Activated CD4-positive, alpha-beta memory T cell treated with anti-CD3 and anti-CD28 coated beads for 36 hours (primary cell): Measurements from ENCODE around the gene BARHL2. TPM values are rescaled to one million over a fixed set of nuclear protein-coding genes. Genes with fewer than 3 reads are reported as not detected.

Experiments
- CTCF ChIA-PET: fragments of 350-600 bp; sonication (Branson Sonifier 250); formaldehyde crosslinking; loops from one replicate; lab custom pipeline; 2021; ENCODE audit warnings: antibody characterized with exemption, inconsistent platforms; lab: Charles Lee
- POLR2A ChIA-PET: fragments of 350-600 bp; sonication (Branson Sonifier 250); formaldehyde crosslinking; loops from one replicate; lab custom pipeline; 2021; ENCODE audit warnings: antibody characterized with exemption; lab: Charles Lee
- DNase-seq: peaks from one replicate; pipeline ENCODE4 v3.0.0-alpha.2; 2020
- H3K27ac Mint-ChIP-seq: one replicate; pipeline ENCODE4 v1.8.0; 2021; ENCODE audit warnings: mixed read lengths
- H3K27me3 Mint-ChIP-seq: one replicate; pipeline ENCODE4 v1.8.0; 2021; ENCODE audit warnings: mixed read lengths
- H3K36me3 Mint-ChIP-seq: one replicate; pipeline ENCODE4 v1.8.0; 2021; ENCODE audit warnings: mixed read lengths
- H3K4me1 Mint-ChIP-seq: one replicate; pipeline ENCODE4 v1.8.0; 2021; ENCODE audit warnings: low read depth, mixed read lengths
- H3K4me3 Mint-ChIP-seq: one replicate; pipeline ENCODE4 v1.8.0; 2021; ENCODE audit warnings: mild to moderate bottlenecking, mixed read lengths
- H3K9me3 Mint-ChIP-seq: one replicate; pipeline ENCODE4 v1.8.0; 2021; ENCODE audit warnings: mixed read lengths
- intact Hi-C: fragments of 100-400 bp; cut with micrococcal nuclease; formaldehyde crosslinking; loops from one replicate; pipeline ENCODE4 v1.15.1; 2023
- total RNA-seq, 2 experiments: library from RNA; stranded (reverse); gene quantifications; one replicate each; pipeline ENCODE4 v1.2.3, GENCODE V29; 2021

Gene BARHL2
- not detected for total RNA-seq

DNA sequence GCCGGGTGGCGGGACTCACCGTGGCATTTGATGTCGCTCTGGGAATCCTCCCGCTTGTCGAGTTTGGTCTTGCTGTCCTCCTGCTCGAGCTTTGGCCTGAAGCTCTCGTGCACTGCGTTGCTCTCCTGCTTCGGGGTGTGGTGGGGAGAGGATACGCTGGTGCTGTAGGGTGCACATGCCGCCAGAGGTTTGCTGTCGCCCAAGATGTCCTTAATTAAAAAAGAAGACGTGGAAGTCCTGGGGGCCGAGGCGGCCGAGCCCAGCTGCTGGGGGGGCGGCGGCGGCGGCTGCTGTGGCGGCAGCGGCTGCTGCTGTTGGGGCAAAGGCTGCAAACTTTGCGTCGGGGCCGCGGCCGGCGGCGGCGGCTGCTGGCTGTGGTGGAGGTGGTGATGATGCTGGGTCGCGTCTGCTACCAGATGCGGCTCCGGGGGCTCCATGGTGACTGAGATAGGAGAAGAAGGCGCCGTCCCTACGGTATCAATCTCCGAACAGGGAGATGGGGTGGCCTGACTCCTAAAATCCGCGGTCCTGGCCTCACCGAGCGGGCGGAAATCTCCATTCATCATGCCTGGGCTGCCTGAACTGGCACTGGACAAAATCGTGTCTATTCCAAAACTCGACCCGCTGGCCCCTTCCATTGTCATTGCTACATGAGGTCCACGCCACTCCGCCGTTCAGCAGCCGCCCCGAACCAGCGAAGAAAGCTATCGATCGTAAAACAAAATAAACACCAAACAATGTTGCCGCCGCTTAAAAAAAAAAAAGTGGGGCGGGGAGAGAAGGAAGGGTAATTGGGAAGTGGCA is at the start of gene BARHL2:
BARHL2 (minus strand) TSS at position 751 of the 804 bp plus-strand sequence; CDS start at position 644, 107 bp downstream.
- H3K9me3 Mint-ChIP-seq, result peaks cover 13% of the 10 kb centered on the region
- no peak for DNase-seq
- H3K27ac Mint-ChIP-seq, result peak within 1 kb of the TSS; percentile 65
- peak within 1 kb of the TSS; percentile 55 for H3K4me3 Mint-ChIP-seq
- ChIA-PET CTCF (no interaction called here), POLR2A (interaction anchor here (0.9 kb wide), 1 partner anchor 9 kb away, joined by 3 read pairs; no protein-coding TSS in a partner anchor)
- H3K4me1 Mint-ChIP-seq, result peaks cover 22% of the 10 kb centered on the region
- H3K27me3 Mint-ChIP-seq, result peaks cover 86% of the 10 kb centered on the region
- peaks cover 30% of the 10 kb centered on the region for H3K36me3 Mint-ChIP-seq
- intact Hi-C loops, result no loop called here

DNA sequence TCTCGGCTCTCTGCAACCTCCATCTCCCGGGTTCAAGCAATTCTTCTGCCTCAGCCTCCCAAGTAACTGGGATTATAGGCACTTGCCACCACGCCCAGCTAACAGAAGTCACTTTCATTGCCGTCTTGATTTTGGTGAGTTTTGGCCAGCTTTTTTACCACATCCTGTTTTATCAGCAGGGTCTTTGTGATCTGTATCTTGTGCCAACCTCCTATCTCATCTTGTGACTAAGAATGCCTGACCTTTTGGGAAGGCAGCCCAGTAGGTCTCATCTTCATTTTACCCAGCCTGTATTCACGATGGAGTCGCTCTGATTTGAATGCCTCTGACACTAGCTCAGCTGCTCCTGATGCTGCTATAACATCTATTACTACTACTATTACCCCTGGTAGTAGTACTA is 46.8 kb upstream of the BARHL2 start:
- H3K9me3 Mint-ChIP-seq, result no peaks in the 10 kb centered on the region
- POLR2A ChIA-PET, result no interaction called here
- DNase-seq, result no peak
- H3K4me3 Mint-ChIP-seq, result no peak overlapping the region
- intact Hi-C loops, result no loop called here
- H3K27me3 Mint-ChIP-seq, result peaks cover 36% of the 10 kb centered on the region
- H3K36me3 Mint-ChIP-seq, result no peaks in the 10 kb centered on the region
- CTCF ChIA-PET, result no interaction called here
- no peaks in the 10 kb centered on the region for H3K4me1 Mint-ChIP-seq
- no peak overlapping the region for H3K27ac Mint-ChIP-seq

DNA sequence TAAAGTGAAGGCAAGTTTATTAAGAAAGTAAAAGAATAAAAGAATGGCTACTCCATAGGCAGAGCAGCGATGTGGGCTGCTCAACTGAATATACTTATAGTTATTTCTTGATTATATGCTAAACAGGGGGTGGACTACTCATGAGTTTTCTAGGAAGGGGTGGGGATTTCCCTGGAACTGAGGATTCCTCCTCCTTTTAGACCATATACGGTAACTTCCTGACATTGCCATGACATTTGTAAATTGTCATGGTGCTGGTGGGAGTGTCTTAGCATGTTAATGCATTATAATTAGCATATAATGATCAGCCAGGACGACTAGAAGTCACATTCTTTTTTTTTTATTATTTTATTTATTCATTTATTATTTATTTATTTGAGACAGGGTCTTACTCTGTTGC is 46.4 kb upstream of the BARHL2 start:
- POLR2A ChIA-PET, result no interaction called here
- Mint-ChIP-seq H3K27me3 (peaks cover 38% of the 10 kb centered on the region), H3K9me3 (no peaks in the 10 kb centered on the region), H3K4me1 (no peaks in the 10 kb centered on the region), H3K4me3 (no peak overlapping the region), H3K27ac (no peak overlapping the region), H3K36me3 (no peaks in the 10 kb centered on the region)
- no peak for DNase-seq
- CTCF ChIA-PET, result no interaction called here
- intact Hi-C loops, result no loop called here

DNA sequence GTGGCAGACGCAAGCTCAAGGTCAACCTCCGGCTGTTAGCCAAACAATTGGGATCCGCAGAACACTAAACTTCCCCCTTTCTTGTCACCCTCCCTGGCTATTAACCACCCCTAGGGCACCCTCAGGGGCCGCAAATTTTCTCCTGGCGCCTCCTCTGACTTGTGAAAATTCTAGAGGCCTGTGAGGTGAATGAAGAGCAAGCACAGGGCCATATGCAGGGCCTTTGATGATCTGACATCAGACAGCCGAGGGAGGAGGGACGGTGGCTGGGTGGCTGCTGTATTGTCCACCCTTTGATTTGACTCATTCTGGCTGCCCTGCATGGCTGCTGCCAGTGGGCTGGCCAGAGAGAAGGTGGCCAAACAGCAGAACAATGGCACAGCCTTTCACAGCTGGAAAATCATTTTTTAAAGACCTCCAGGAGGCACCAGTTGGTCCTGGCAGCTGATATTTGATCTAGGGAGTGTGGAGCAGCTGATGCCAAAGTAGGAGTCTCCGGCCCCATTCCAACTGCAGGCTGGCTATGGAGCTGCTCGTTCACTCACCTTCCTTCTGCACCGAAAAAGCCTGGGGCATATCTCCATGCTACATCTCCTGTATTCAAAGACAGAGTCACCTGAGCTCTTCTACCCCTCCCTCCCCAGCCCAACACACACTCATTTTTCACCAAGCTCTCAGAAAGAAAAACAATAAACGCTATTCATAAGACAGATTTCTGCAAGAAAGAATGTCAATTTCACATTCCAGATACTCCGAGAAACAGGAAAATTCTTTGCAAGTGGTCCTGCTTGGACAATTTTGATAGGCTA is 44.9 kb upstream of the BARHL2 start:
- peaks cover 38% of the 10 kb centered on the region for H3K27me3 Mint-ChIP-seq
- DNase-seq, result no peak
- intact Hi-C loops, result no loop called here
- H3K4me1 Mint-ChIP-seq, result no peaks in the 10 kb centered on the region
- H3K36me3 Mint-ChIP-seq, result no peaks in the 10 kb centered on the region
- ChIA-PET CTCF (no interaction called here), POLR2A (no interaction called here)
- H3K27ac Mint-ChIP-seq, result no peak overlapping the region
- no peaks in the 10 kb centered on the region for H3K9me3 Mint-ChIP-seq
- H3K4me3 Mint-ChIP-seq, result no peak overlapping the region

DNA sequence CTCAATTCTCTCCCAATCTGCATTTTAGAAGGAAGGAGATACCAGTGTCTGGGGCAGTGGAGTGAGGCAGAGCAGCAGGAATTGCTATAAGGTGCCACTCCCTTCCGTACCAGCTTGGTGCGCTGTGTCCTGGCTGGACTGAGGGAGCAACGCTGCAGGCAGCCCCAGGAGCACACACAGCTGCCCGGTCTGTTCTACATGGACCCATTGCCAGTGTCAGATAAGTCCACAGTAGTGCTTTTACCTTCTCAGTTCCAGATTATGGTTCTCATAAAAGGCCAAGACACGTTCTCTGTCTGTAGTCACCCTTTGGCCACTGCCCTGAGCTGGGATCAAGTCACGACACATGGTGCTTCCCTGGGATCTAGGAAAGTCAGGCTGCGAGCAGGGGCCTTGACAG is 44.1 kb upstream of the BARHL2 start:
- no peaks in the 10 kb centered on the region for H3K36me3 Mint-ChIP-seq
- no peaks in the 10 kb centered on the region for H3K9me3 Mint-ChIP-seq

DNA sequence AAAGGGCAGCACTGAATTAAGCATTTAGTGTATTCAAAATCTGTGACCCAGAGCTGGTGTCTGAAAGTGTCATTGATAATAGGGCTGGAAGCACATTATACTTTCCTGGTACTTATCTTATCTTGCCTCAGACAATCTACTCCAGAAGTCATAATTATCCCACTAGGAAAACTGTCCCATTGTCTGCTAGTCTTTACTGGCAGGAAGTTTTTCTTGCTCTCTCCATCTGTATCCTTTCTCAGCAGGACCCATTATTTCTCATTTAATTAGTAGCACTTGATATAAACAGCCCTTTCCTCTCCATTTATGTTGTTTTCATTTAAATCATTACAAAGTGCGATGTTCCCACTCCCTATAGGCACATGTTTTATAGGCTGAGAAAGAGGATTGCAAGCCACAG is 36.5 kb upstream of the BARHL2 start:
- Mint-ChIP-seq H3K27me3 (peaks cover 16% of the 10 kb centered on the region), H3K4me1 (no peaks in the 10 kb centered on the region), H3K4me3 (no peak overlapping the region), H3K27ac (no peak overlapping the region), H3K9me3 (no peaks in the 10 kb centered on the region), H3K36me3 (no peaks in the 10 kb centered on the region)
- CTCF ChIA-PET, result no interaction called here
- POLR2A ChIA-PET, result no interaction called here
- intact Hi-C loops, result no loop called here
- no peak for DNase-seq

More for the DNA sequence above, 44.1 kb upstream of the BARHL2 start:
- Mint-ChIP-seq H3K4me3 (no peak overlapping the region), H3K27me3 (peaks cover 38% of the 10 kb centered on the region), H3K27ac (no peak overlapping the region), H3K4me1 (no peaks in the 10 kb centered on the region)
- ChIA-PET POLR2A (no interaction called here), CTCF (no interaction called here)
- DNase-seq, result no peak
- intact Hi-C loops, result no loop called here

DNA sequence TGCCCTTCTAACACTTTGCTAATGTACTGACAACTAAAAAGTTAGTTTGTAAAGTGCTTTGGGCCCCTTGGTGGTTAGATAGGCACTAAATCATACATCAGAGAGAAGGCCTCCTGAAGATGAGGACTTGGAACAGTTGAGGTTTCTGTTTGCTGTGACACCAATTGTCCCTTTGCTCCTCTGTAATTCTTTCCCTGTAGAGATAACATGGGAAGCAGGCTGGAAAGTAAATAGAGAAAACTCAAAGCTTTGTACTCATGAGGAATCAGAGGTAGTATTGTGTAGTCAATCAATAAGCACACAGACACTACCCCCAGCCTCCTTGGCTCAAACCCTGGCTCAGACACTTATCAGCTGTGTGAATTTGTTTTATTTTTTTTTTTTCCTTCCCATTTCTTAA is 31.6 kb upstream of the BARHL2 start:
- intact Hi-C loops, result no loop called here
- CTCF ChIA-PET, result no interaction called here
- Mint-ChIP-seq H3K4me3 (no peak overlapping the region), H3K36me3 (no peaks in the 10 kb centered on the region), H3K9me3 (no peaks in the 10 kb centered on the region), H3K27ac (no peak overlapping the region), H3K27me3 (peaks cover 11% of the 10 kb centered on the region), H3K4me1 (no peaks in the 10 kb centered on the region)
- DNase-seq, result no peak
- POLR2A ChIA-PET, result no interaction called here

DNA sequence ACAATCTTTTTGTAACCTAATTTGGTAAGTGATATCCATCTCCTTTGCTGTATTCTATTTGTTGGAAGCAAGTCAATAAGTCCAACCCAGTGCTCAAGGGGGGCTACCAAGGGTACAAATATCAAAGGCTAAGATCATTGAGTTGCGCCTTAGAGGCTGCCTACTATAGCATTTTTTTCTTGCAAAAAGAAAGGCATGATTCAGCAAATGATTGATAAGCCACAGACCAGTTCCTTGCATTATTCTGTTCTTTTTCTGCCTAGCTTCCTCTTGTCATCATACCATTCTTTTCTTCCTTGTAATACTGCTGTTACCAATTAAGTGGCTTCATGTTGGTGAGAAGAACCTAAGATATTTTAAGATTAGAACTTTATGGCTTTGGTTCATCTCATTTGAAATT is 29.8 kb upstream of the BARHL2 start:
- intact Hi-C loops, result no loop called here
- H3K9me3 Mint-ChIP-seq, result no peaks in the 10 kb centered on the region
- H3K27me3 Mint-ChIP-seq, result peaks cover 9% of the 10 kb centered on the region
- no peak overlapping the region for H3K4me3 Mint-ChIP-seq
- DNase-seq, result no peak
- CTCF ChIA-PET, result interaction anchor here (0.7 kb wide), 1 partner anchor 88 kb away, joined by 3 read pairs; no protein-coding TSS in a partner anchor
- no peaks in the 10 kb centered on the region for H3K36me3 Mint-ChIP-seq
- no peaks in the 10 kb centered on the region for H3K4me1 Mint-ChIP-seq
- H3K27ac Mint-ChIP-seq, result no peak overlapping the region
- POLR2A ChIA-PET, result no interaction called here

DNA sequence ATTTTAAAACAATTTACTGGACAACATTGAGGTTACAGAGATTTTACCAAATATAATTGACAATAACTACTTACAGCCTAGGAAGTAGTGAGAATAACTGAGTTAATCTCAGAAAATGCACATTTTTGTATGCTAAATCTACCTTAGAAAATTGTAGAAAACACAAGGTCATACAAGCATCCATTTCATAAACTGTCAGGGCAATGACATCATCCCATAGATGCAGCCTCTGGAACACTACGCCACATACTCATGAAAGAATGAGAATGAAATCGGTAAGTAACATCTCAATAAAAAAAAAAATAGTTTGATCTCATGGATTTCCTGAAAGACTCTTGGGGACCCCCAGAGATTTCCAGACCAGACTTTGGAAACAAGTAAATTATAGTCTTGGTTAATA is 28.9 kb upstream of the BARHL2 start:
- Mint-ChIP-seq H3K36me3 (no peaks in the 10 kb centered on the region), H3K27ac (no peak overlapping the region), H3K4me1 (no peaks in the 10 kb centered on the region), H3K4me3 (no peak overlapping the region), H3K27me3 (peaks cover 8% of the 10 kb centered on the region), H3K9me3 (no peaks in the 10 kb centered on the region)
- intact Hi-C loops, result no loop called here
- DNase-seq, result no peak
- ChIA-PET POLR2A (no interaction called here), CTCF (no interaction called here)

DNA sequence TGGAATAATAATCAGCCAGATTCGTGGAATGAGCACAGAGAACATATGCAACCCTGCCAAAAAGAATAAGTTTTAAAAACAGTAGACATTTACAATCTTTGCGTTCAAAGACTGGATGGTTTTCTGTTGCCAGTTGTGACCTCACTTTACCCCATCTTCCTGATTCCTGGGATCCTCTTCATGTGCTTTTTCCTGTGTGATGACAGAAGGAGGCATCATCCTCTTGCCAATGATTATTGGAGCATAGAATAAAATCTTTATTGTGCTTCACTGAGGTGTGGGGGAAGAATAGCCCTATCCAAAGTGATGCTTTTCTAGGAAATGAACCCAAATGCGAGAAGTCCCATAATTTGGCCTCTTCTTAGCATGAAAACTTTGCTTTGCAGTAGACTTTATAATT is 15.0 kb upstream of the BARHL2 start:
- H3K4me1 Mint-ChIP-seq, result peaks cover 24% of the 10 kb centered on the region
- H3K9me3 Mint-ChIP-seq, result no peaks in the 10 kb centered on the region
- no peak overlapping the region for H3K27ac Mint-ChIP-seq
- H3K4me3 Mint-ChIP-seq, result no peak overlapping the region
- POLR2A ChIA-PET, result no interaction called here
- intact Hi-C loops, result no loop called here
- CTCF ChIA-PET, result interaction anchor here (1.4 kb wide), 1 partner anchor 10 kb away, joined by 6 read pairs; no protein-coding TSS in a partner anchor
- H3K36me3 Mint-ChIP-seq, result no peaks in the 10 kb centered on the region
- DNase-seq, result no peak
- peaks cover 69% of the 10 kb centered on the region for H3K27me3 Mint-ChIP-seq

DNA sequence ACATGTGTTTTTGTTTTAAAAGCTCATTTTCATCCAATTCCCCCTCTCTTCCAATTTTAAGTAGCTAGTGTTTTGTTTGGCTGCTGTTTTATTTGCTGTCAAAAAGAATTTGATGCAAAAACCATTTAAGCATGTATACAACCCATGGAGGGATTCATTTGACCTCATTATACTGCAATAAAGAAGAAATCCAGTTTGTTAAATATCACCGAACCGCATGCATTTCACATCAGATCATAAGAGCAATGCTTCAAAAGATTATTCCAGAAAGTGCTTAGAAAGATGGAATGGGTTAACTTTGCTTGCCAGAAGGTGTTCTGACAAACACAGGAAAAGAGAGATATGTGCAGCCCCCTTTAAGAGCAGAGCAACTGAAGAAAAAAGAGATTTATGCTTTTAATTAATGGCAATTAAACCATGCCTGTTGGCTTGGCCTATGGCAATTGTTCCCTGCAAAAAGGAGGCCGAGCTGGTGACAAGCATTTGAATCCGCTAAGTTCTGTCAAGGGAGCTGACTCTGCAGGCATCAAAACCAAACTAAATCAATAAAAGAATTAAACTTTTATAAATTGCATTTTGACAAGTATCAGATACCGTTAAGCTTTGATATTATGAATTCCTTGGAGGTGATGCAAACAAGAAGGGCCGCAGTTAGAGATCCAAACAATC is 14.4 kb upstream of the BARHL2 start:
- ChIA-PET POLR2A (no interaction called here), CTCF (interaction anchor here (1.1 to 2.0 kb wide), 3 partner anchors 10 to 233 kb away, joined by 3 to 7 read pairs (median 5); no protein-coding TSS in a partner anchor)
- Mint-ChIP-seq H3K9me3 (no peaks in the 10 kb centered on the region), H3K4me1 (peaks cover 24% of the 10 kb centered on the region), H3K27me3 (peaks cover 72% of the 10 kb centered on the region), H3K36me3 (peaks cover 1% of the 10 kb centered on the region), H3K27ac (no peak overlapping the region), H3K4me3 (no peak overlapping the region)
- intact Hi-C loops, result no loop called here
- DNase-seq, result no peak
